K562 treated with DMSO at 1 percent for 48 hours (cell line): ENCODE results near the gene FAR1. TPM values are rescaled to one million over a fixed set of nuclear protein-coding genes. Genes with fewer than 3 reads are reported as not detected.

Experiments
- total RNA-seq: library from RNA; unstranded; fragments of 300-600 nt; gene quantifications from 2 replicates; pipeline ENCODE4 v1.2.3, GENCODE V29; 2022; ENCODE audit warnings: low replicate concordance; ENCODE audit errors: extremely low read depth

Gene FAR1
- not detected in 2 replicates for total RNA-seq

DNA sequence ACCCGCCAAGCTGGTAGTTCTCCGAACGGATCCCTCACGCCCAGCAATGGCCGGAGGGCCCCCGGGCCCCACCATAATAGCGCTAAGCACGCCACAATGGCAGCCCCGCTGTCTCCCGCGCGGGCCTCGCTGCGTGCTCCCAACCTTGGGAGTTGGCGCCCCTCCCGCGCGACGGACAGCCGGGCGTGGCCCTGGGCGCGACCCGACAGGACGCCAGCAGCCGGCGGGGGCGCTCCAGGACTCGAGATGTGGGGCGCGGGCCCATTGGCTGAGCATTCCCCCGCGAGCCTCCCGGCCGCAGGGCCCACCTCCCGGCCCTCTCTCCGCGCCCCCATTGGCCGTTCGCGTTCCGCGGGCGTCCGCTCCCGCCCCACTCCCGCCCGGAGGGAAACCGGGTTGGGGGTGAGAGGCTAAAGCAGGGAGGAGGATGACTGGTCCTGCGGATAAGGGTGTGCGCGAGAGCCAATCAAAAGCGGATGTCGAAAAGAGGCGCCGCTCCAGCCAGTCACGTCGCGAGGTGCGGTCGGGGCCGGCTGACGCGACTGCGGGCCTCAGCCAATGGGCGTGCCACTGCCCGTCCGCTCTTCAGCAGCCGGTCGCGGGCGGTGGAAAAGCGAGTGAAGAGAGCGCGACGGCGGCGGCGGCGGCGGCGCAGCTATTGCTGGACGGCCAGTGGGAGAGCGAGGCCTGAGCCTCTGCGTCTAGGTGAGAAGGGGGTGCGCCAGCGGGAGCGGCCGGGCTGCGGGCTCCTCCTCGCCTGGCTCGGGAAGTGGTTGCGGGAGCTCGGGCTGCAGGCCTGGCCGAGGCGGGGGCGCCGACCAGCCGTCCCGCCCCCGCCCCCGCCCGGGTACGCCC, at the start of gene FAR1:
Gene FAR1 (plus strand): TSS at position 567 of the 855 bp plus-strand sequence. CDS start 26,098 bp downstream, outside the sequence.

Other genes with a start within 250 kb of the FAR1 start
- not detected in 2 replicates for gene BTBD10, start 205.4 kb upstream of the FAR1 start, total RNA-seq
- not detected in 2 replicates for gene PTH, start 172.7 kb upstream of the FAR1 start, total RNA-seq